Measurements from ENCODE around the gene SH2D2A.

Gene SH2D2A

GRCh38 chr1:156786640-156787039 lies 30.0 kb downstream of the SH2D2A start:
- H3K4me1 ChIP-seq (ENCODE audit: control insufficient read depth, insufficient read depth, low read length, unreplicated experiment): peaks cover 9% of the 10 kb centered on the region
- H3K27ac ChIP-seq (ENCODE audit: low read depth, low read length): no peak overlapping the region
- H3K79me2 ChIP-seq (ENCODE audit: control insufficient read depth, insufficient read depth, low read length, unreplicated experiment): peaks cover 40% of the 10 kb centered on the region
- no peaks in the 10 kb centered on the region for H3K27me3 ChIP-seq (ENCODE audit: insufficient read depth, low read length)
- peaks cover 20% of the 10 kb centered on the region for H3K36me3 ChIP-seq (ENCODE audit: insufficient read depth, low read length)
- no peak overlapping the region for H3K4me3 ChIP-seq (ENCODE audit: low read depth, low read length)
- H2AFZ ChIP-seq (ENCODE audit: low read length, unreplicated experiment): no peak overlapping the region

DNA sequence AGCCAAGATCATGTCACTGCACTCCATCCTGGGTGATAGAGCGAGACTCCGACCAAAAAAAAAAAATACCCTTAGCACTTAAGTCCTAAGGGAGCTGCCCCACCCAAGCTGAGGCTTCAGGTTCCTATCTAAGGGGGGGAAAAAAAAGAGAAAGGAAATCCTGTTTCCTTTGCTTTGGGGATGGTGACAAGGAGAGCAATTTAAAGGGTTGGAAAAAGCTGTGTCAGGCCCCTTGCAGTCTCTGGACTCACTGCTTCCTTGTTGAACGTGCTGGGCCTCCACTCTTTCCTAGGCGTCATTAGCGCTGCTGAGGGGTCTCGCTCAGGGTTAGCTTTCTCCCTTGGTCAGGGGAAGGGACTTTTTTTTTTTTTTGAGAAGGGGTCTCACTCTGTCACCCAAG lies 31.2 kb downstream of the SH2D2A start:
- Histone ChIP-seq H3K79me2 (ENCODE audit: control insufficient read depth, insufficient read depth, low read length, unreplicated experiment) (peaks cover 49% of the 10 kb centered on the region), H3K36me3 (ENCODE audit: insufficient read depth, low read length) (peaks cover 20% of the 10 kb centered on the region), H3K27ac (ENCODE audit: low read depth, low read length) (no peak overlapping the region), H2AFZ (ENCODE audit: low read length, unreplicated experiment) (no peak overlapping the region), H3K4me1 (ENCODE audit: control insufficient read depth, insufficient read depth, low read length, unreplicated experiment) (peaks cover 19% of the 10 kb centered on the region), H3K4me3 (ENCODE audit: low read depth, low read length) (no peak overlapping the region), H3K27me3 (ENCODE audit: insufficient read depth, low read length) (no peaks in the 10 kb centered on the region)

GRCh38 chr1:156781585-156782186 lies 35.0 kb downstream of the SH2D2A start:
- peaks cover 67% of the 10 kb centered on the region for H3K79me2 ChIP-seq (ENCODE audit: control insufficient read depth, insufficient read depth, low read length, unreplicated experiment)
- H3K27ac ChIP-seq (ENCODE audit: low read depth, low read length): peak overlapping the region; percentile 69
- H3K4me1 ChIP-seq (ENCODE audit: control insufficient read depth, insufficient read depth, low read length, unreplicated experiment): peaks cover 20% of the 10 kb centered on the region
- H3K4me3 ChIP-seq (ENCODE audit: low read depth, low read length): no peak overlapping the region
- H3K27me3 ChIP-seq (ENCODE audit: insufficient read depth, low read length): no peaks in the 10 kb centered on the region
- H3K36me3 ChIP-seq (ENCODE audit: insufficient read depth, low read length): peaks cover 16% of the 10 kb centered on the region
- no peak overlapping the region for H2AFZ ChIP-seq (ENCODE audit: low read length, unreplicated experiment)

DNA sequence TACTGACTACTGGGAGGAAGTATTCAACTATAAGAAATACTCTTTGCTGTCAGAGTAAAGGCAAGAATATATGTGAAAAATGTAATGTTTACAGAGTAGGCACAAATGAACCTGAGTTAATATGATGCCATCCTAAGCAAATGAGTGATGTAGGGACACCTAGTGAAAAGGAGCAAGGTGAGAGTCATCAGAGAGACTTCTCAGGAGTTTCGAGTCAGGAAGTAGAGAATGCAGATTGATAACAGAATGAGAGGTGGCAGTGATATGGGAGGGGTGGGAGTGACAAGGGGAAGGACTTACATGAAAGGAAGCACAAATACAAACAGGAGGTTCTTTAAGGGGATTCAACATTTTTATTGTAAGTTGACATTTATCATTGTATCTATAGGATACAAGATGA lies 39.1 kb downstream of the SH2D2A start:
- no peak overlapping the region for H3K27ac ChIP-seq (ENCODE audit: low read depth, low read length)

GRCh38 chr1:156776942-156777341 lies 39.7 kb downstream of the SH2D2A start:
- H2AFZ ChIP-seq (ENCODE audit: low read length, unreplicated experiment): no peak overlapping the region
- H3K79me2 ChIP-seq (ENCODE audit: control insufficient read depth, insufficient read depth, low read length, unreplicated experiment): peaks cover 72% of the 10 kb centered on the region
- no peak overlapping the region for H3K4me3 ChIP-seq (ENCODE audit: low read depth, low read length)
- H3K27ac ChIP-seq (ENCODE audit: low read depth, low read length): peak overlapping the region; percentile 21; the same call in 1 of the 2 replicates
- peaks cover 7% of the 10 kb centered on the region for H3K36me3 ChIP-seq (ENCODE audit: insufficient read depth, low read length)
- peaks cover 40% of the 10 kb centered on the region for H3K4me1 ChIP-seq (ENCODE audit: control insufficient read depth, insufficient read depth, low read length, unreplicated experiment)
- no peaks in the 10 kb centered on the region for H3K27me3 ChIP-seq (ENCODE audit: insufficient read depth, low read length)

More for the DNA sequence above, 39.1 kb downstream of the SH2D2A start:
- peaks cover 12% of the 10 kb centered on the region for H3K36me3 ChIP-seq (ENCODE audit: insufficient read depth, low read length)
- H3K4me3 ChIP-seq (ENCODE audit: low read depth, low read length): no peak overlapping the region
- peaks cover 43% of the 10 kb centered on the region for H3K4me1 ChIP-seq (ENCODE audit: control insufficient read depth, insufficient read depth, low read length, unreplicated experiment)
- no peak overlapping the region for H2AFZ ChIP-seq (ENCODE audit: low read length, unreplicated experiment)
- peaks cover 70% of the 10 kb centered on the region for H3K79me2 ChIP-seq (ENCODE audit: control insufficient read depth, insufficient read depth, low read length, unreplicated experiment)
- H3K27me3 ChIP-seq (ENCODE audit: insufficient read depth, low read length): no peaks in the 10 kb centered on the region

- H2AFZ ChIP-seq (ENCODE audit: low read length, unreplicated experiment): no peak overlapping the region
- H3K27ac ChIP-seq (ENCODE audit: low read depth, low read length): 0 out of 2 replicates have a peak overlapping the region, but pooled peaks have one; percentile 18
- H3K27me3 ChIP-seq (ENCODE audit: insufficient read depth, low read length): no peaks in the 10 kb centered on the region
- peaks cover 32% of the 10 kb centered on the region for H3K4me1 ChIP-seq (ENCODE audit: control insufficient read depth, insufficient read depth, low read length, unreplicated experiment)
- H3K4me3 ChIP-seq (ENCODE audit: low read depth, low read length): no peak overlapping the region
- peaks cover 7% of the 10 kb centered on the region for H3K36me3 ChIP-seq (ENCODE audit: insufficient read depth, low read length)
- H3K79me2 ChIP-seq (ENCODE audit: control insufficient read depth, insufficient read depth, low read length, unreplicated experiment): peaks cover 73% of the 10 kb centered on the region
Measured at GRCh38 chr1:156775799-156776198, 40.8 kb downstream of the SH2D2A start.

DNA sequence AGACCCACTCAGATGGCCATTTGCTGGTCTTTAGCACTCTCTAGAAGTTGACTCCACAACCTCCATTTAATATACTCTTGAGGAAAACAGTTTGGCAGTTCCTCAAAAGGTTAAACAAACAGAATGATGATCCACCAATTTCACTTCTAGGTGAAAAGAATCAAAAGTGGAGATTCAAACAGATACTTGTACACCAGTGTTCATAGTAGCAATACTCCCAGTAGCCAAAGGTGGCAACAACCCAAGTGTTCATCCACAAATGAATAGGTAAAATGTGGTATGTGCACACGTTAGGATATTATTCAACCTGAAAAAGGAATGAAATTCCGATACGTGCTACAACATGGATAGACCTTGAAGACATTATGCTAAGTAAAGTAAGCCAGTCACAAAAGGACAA lies 43.0 kb downstream of the SH2D2A start:
- Histone ChIP-seq H3K79me2 (ENCODE audit: control insufficient read depth, insufficient read depth, low read length, unreplicated experiment) (peaks cover 88% of the 10 kb centered on the region), H3K4me3 (ENCODE audit: low read depth, low read length) (no peak overlapping the region), H3K27ac (ENCODE audit: low read depth, low read length) (no peak overlapping the region), H3K27me3 (ENCODE audit: insufficient read depth, low read length) (no peaks in the 10 kb centered on the region), H2AFZ (ENCODE audit: low read length, unreplicated experiment) (no peak overlapping the region), H3K36me3 (ENCODE audit: insufficient read depth, low read length) (peaks cover 10% of the 10 kb centered on the region), H3K4me1 (ENCODE audit: control insufficient read depth, insufficient read depth, low read length, unreplicated experiment) (peaks cover 41% of the 10 kb centered on the region)

GRCh38 chr1:156772728-156773497 lies 43.7 kb downstream of the SH2D2A start:
- peaks cover 88% of the 10 kb centered on the region for H3K79me2 ChIP-seq (ENCODE audit: control insufficient read depth, insufficient read depth, low read length, unreplicated experiment)

GRCh38 chr1:156772222-156772621 lies 44.4 kb downstream of the SH2D2A start:
- peaks cover 85% of the 10 kb centered on the region for H3K79me2 ChIP-seq (ENCODE audit: control insufficient read depth, insufficient read depth, low read length, unreplicated experiment)
- H2AFZ ChIP-seq (ENCODE audit: low read length, unreplicated experiment): no peak overlapping the region
- peaks cover 41% of the 10 kb centered on the region for H3K4me1 ChIP-seq (ENCODE audit: control insufficient read depth, insufficient read depth, low read length, unreplicated experiment)
- no peak overlapping the region for H3K27ac ChIP-seq (ENCODE audit: low read depth, low read length)
- H3K36me3 ChIP-seq (ENCODE audit: insufficient read depth, low read length): peaks cover 10% of the 10 kb centered on the region
- no peaks in the 10 kb centered on the region for H3K27me3 ChIP-seq (ENCODE audit: insufficient read depth, low read length)
- H3K4me3 ChIP-seq (ENCODE audit: low read depth, low read length): no peak overlapping the region

More at GRCh38 chr1:156772728-156773497, 43.7 kb downstream of the SH2D2A start:
- peaks cover 10% of the 10 kb centered on the region for H3K36me3 ChIP-seq (ENCODE audit: insufficient read depth, low read length)
- no peak overlapping the region for H3K4me3 ChIP-seq (ENCODE audit: low read depth, low read length)
- H3K4me1 ChIP-seq (ENCODE audit: control insufficient read depth, insufficient read depth, low read length, unreplicated experiment): peaks cover 41% of the 10 kb centered on the region
- no peak overlapping the region for H3K27ac ChIP-seq (ENCODE audit: low read depth, low read length)
- H3K27me3 ChIP-seq (ENCODE audit: insufficient read depth, low read length): no peaks in the 10 kb centered on the region
- H2AFZ ChIP-seq (ENCODE audit: low read length, unreplicated experiment): no peak overlapping the region

- peak overlapping the region; percentile 75 for H3K27ac ChIP-seq (ENCODE audit: low read depth, low read length)
- peaks cover 28% of the 10 kb centered on the region for H3K4me1 ChIP-seq (ENCODE audit: control insufficient read depth, insufficient read depth, low read length, unreplicated experiment)
- peaks cover 9% of the 10 kb centered on the region for H3K36me3 ChIP-seq (ENCODE audit: insufficient read depth, low read length)
- no peak overlapping the region for H2AFZ ChIP-seq (ENCODE audit: low read length, unreplicated experiment)
- no peaks in the 10 kb centered on the region for H3K27me3 ChIP-seq (ENCODE audit: insufficient read depth, low read length)
- H3K79me2 ChIP-seq (ENCODE audit: control insufficient read depth, insufficient read depth, low read length, unreplicated experiment): peaks cover 62% of the 10 kb centered on the region
- H3K4me3 ChIP-seq (ENCODE audit: low read depth, low read length): peak overlapping the region; percentile 81
Measured at GRCh38 chr1:156768610-156769295, 47.9 kb downstream of the SH2D2A start.
